Ascending aorta (tissue), 2 donors: ENCODE results near the gene BABAM2. TPM values are rescaled to one million over a fixed set of nuclear protein-coding genes. Genes with fewer than 3 reads are reported as not detected.
A peak's percentile ranks its signal among the peaks of the same experiment; 100 is the strongest.

Experiments used
- DNase-seq, 2 donors: peaks; one replicate each; pipeline ENCODE4 v3.0.0-alpha.2; 2019; ENCODE audit warnings: low spot score in 2 of 2
- H3K27ac ChIP-seq, 2 donors: fragments of 200-600 bp; sonication (generic); one replicate each; pipeline ENCODE4 v1.5.1; 2016 to 2017; ENCODE audit warnings: mild to moderate bottlenecking in 1 of 2
- H3K27me3 ChIP-seq: fragments of 200-600 bp; sonication (generic); one replicate; pipeline ENCODE4 v1.5.1; 2017
- H3K36me3 ChIP-seq, 2 donors: fragments of 200-600 bp; sonication (generic); one replicate each; pipeline ENCODE4 v1.5.1; 2016
- H3K4me1 ChIP-seq, 2 donors: fragments of 200-600 bp; sonication (generic); one replicate each; pipeline ENCODE4 v1.5.1; 2016 to 2017; ENCODE audit warnings: mild to moderate bottlenecking in 1 of 2
- H3K4me3 ChIP-seq, 2 donors: fragments of 200-600 bp; sonication (generic); one replicate each; pipeline ENCODE4 v1.5.1; 2016 to 2017; ENCODE audit warnings: mild to moderate bottlenecking in 1 of 2
- H3K9me3 ChIP-seq, 2 donors: fragments of 200-600 bp; sonication (generic); one replicate each; pipeline ENCODE4 v1.5.1; 2016
- intact Hi-C: fragments of 100-400 bp; cut with DNase I; formaldehyde crosslinking; loops from one replicate; pipeline ENCODE4 v1.15.1; 2023
- total RNA-seq: library from RNA; depleted of rRNA; stranded (reverse); fragments of >200 nt; gene quantifications from one replicate; pipeline ENCODE4 v1.1.0, GENCODE V29; 2016
- TF ChIP-seq, protein P1 (sequence below), 3 experiments: fragments of 200-600 bp in 2 of 3; fragments of 450-650 bp in 1 of 3; sonication (generic) in 2 of 3; IDR thresholded peaks; one replicate each; pipeline ENCODE4 v1.5.1; 2016 to 2019; ENCODE audit warnings: antibody characterized with exemption in 3 of 3, mild to moderate bottlenecking in 1 of 3, moderate library complexity in 1 of 3

BABAM2 gene
- total RNA-seq, 1 donor from 2014 or later: 19.6 TPM

DNA sequence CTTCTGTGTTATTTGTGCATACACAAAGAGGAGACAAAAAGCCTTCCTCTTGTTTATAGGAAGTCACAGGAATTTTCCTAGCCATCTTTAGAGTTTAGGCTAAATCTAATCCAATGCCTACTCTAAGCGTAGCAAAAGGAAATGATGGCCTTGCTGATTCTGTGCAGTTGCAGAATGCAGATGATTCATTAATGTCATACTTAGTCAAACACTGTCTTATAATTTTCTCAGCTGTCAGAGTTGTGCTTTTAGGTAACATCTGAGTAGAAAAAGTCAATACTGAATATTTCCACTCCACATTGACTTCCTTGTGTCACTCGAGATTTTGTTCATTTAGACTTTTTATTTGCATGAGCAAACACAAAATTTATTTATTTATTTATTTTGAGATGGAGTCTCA is 344.3 kb downstream of the BABAM2 start:
- H3K36me3 ChIP-seq: no peaks in the 10 kb centered on the region
- no peak for DNase-seq
- H3K27ac ChIP-seq: no peak overlapping the region
- H3K27me3 ChIP-seq: no peaks in the 10 kb centered on the region
- TF ChIP-seq, protein P1, sequence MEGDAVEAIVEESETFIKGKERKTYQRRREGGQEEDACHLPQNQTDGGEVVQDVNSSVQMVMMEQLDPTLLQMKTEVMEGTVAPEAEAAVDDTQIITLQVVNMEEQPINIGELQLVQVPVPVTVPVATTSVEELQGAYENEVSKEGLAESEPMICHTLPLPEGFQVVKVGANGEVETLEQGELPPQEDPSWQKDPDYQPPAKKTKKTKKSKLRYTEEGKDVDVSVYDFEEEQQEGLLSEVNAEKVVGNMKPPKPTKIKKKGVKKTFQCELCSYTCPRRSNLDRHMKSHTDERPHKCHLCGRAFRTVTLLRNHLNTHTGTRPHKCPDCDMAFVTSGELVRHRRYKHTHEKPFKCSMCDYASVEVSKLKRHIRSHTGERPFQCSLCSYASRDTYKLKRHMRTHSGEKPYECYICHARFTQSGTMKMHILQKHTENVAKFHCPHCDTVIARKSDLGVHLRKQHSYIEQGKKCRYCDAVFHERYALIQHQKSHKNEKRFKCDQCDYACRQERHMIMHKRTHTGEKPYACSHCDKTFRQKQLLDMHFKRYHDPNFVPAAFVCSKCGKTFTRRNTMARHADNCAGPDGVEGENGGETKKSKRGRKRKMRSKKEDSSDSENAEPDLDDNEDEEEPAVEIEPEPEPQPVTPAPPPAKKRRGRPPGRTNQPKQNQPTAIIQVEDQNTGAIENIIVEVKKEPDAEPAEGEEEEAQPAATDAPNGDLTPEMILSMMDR (IDR thresholded peaks at IDR 0.05): no peak
- H3K4me1 ChIP-seq: peaks cover 7 to 22% of the 10 kb centered on the region in 2 donors
- H3K9me3 ChIP-seq: no peaks in the 10 kb centered on the region
- intact Hi-C loops: loop anchor here (5.0 kb wide), 1 partner anchor 533 kb away; no protein-coding TSS in a partner anchor
- H3K4me3 ChIP-seq: no peak overlapping the region

DNA sequence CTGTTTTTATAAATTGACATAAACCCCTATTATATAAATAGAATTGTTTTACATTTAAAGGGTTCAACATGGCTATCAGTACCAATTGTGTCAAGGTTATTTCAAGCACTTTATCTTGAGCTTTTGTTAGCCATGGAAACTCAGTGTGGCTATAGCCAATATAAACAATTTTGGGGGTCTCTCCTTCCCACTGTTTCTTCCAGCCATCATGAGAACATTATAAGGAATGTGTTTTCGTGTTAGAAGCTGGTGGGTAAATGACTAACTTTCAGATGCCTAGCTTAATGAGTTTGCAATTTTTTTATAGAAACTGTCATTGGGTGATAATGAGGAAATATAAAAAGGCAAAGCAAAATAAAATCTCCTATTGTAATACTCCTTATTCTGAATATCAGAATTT is 348.7 kb downstream of the BABAM2 start:
- no peak overlapping the region for H3K4me3 ChIP-seq
- no peaks in the 10 kb centered on the region for H3K9me3 ChIP-seq
- TF ChIP-seq, protein P1 (IDR thresholded peaks at IDR 0.05): no peak
- no peak for DNase-seq
- intact Hi-C loops: no loop called here
- H3K27me3 ChIP-seq: no peaks in the 10 kb centered on the region
- peaks cover 0 to 3% of the 10 kb centered on the region in 2 donors for H3K4me1 ChIP-seq
- no peak overlapping the region for H3K27ac ChIP-seq
- H3K36me3 ChIP-seq: no peaks in the 10 kb centered on the region

DNA sequence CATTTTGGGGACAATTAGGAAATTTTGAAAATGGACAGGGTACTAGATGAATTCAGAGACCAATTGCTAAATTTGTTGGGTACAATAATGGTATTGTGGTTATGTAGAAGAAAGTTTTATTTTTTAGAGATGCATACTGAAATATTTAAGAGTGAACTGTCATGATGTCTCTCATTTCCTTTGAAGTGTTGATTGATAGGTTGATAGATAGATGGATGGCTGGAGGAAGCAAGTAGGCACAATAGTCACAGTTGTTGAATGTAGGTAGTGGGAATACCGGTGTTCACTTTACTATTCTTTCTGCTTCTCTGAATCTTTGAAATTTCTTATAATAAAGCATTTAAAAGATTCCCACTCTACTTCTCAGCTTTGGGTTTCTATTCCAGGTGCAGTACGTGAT is 350.4 kb downstream of the BABAM2 start:
- Histone ChIP-seq H3K4me1 (peaks cover 0 to 3% of the 10 kb centered on the region in 2 donors), H3K27ac (no peak overlapping the region), H3K4me3 (no peak overlapping the region), H3K27me3 (no peaks in the 10 kb centered on the region), H3K9me3 (no peaks in the 10 kb centered on the region), H3K36me3 (peaks cover 0 to 11% of the 10 kb centered on the region in 2 donors)
- DNase-seq: no peak
- intact Hi-C loops: no loop called here
- TF ChIP-seq, protein P1 (IDR thresholded peaks at IDR 0.05): no peak

- H3K4me1 ChIP-seq: peaks cover 0 to 6% of the 10 kb centered on the region in 2 donors
- H3K36me3 ChIP-seq: peaks cover 0 to 11% of the 10 kb centered on the region in 2 donors
- H3K4me3 ChIP-seq: no peak overlapping the region
- H3K9me3 ChIP-seq: no peaks in the 10 kb centered on the region
- DNase-seq: no peak
- TF ChIP-seq, protein P1 (IDR thresholded peaks at IDR 0.05): no peak
- intact Hi-C loops: no loop called here
- peak overlapping the region in 1 of 2 donors; percentile 34 for H3K27ac ChIP-seq
- H3K27me3 ChIP-seq: no peaks in the 10 kb centered on the region
These were observed 356.8 kb downstream of the BABAM2 start for GRCh38 chr2:28247290-28247689.

GRCh38 chr2:28247734-28248133 is 357.2 kb downstream of the BABAM2 start:
- TF ChIP-seq, protein P1 (IDR thresholded peaks at IDR 0.05): no peak
- intact Hi-C loops: no loop called here
- peaks cover 0 to 11% of the 10 kb centered on the region in 2 donors for H3K36me3 ChIP-seq
- H3K4me3 ChIP-seq: no peak overlapping the region
- H3K27ac ChIP-seq: peak overlapping the region in 1 of 2 donors; percentile 34
- no peak for DNase-seq
- H3K4me1 ChIP-seq: peaks cover 0 to 6% of the 10 kb centered on the region in 2 donors
- H3K9me3 ChIP-seq: no peaks in the 10 kb centered on the region
- H3K27me3 ChIP-seq: no peaks in the 10 kb centered on the region

DNA sequence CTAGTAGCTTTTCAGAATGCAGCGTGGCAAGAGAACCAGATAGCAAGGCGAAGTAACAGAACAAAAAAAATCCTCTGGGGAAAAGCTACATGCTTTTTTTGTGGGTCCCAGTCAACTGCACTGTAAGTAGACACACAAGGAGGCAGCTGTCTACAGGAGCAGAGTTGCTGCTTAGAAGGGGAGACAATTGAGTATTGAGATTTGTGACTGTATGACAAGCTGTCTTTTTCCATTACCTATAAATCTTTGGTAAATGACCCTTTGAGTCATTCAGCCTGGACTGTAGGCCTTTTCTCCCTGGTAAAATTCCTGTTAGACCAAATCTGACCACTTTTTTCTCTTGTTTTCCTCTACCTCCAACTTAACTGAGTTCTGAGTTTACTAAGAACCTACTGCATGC is 358.0 kb downstream of the BABAM2 start:
- H3K4me1 ChIP-seq: peaks cover 0 to 6% of the 10 kb centered on the region in 2 donors
- TF ChIP-seq, protein P1 (IDR thresholded peaks at IDR 0.05): no peak
- intact Hi-C loops: no loop called here
- H3K27me3 ChIP-seq: no peaks in the 10 kb centered on the region
- DNase-seq: no peak
- H3K36me3 ChIP-seq: peaks cover 0 to 11% of the 10 kb centered on the region in 2 donors
- H3K9me3 ChIP-seq: no peaks in the 10 kb centered on the region
- H3K4me3 ChIP-seq: no peak overlapping the region
- H3K27ac ChIP-seq: no peak overlapping the region
